LNCaP clone FGC (cell line): Measurements from ENCODE around the gene GNG8.

Experiments used
- DNase-seq: peaks from one replicate; pipeline ENCODE4 v3.0.0-alpha.2; 2011; ENCODE audit warnings: low read depth
- H3K4me3 ChIP-seq: 2 replicates; pipeline ENCODE4 v1.5.1; 2011; ENCODE audit warnings: mild to moderate bottlenecking, low read depth, low read length, control low read depth
- TF ChIP-seq, protein P1 (sequence below): IDR thresholded peaks from 2 replicates; pipeline ENCODE4 v1.5.1; 2012; ENCODE audit warnings: mild to moderate bottlenecking; ENCODE audit not compliant: control insufficient read depth, insufficient read depth; ENCODE audit errors: extremely low read depth

Gene GNG8

DNA sequence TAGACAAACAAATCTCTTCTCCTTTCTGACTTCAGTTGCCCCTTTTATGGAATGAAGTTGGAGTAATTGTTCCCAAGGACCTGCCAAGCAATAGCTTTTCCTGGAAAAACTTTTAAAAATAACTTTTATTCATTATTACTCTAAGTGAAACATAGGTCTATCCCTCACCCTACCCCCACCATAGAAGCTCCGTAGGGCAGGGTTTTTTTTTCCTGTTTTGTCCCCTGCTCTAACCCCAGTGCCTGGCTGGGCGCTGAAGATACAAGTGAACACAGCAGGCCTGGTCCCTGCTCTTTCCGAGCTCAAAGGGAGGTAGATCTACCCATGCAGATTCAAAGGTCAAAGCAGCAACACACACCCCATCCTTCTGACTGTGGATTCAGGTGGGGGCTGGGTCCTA lies 8.7 kb upstream of the GNG8 start:
- DNase-seq = no peak
- TF ChIP-seq, protein P1, sequence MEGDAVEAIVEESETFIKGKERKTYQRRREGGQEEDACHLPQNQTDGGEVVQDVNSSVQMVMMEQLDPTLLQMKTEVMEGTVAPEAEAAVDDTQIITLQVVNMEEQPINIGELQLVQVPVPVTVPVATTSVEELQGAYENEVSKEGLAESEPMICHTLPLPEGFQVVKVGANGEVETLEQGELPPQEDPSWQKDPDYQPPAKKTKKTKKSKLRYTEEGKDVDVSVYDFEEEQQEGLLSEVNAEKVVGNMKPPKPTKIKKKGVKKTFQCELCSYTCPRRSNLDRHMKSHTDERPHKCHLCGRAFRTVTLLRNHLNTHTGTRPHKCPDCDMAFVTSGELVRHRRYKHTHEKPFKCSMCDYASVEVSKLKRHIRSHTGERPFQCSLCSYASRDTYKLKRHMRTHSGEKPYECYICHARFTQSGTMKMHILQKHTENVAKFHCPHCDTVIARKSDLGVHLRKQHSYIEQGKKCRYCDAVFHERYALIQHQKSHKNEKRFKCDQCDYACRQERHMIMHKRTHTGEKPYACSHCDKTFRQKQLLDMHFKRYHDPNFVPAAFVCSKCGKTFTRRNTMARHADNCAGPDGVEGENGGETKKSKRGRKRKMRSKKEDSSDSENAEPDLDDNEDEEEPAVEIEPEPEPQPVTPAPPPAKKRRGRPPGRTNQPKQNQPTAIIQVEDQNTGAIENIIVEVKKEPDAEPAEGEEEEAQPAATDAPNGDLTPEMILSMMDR = no peak
- no peak overlapping the region for H3K4me3 ChIP-seq

DNA sequence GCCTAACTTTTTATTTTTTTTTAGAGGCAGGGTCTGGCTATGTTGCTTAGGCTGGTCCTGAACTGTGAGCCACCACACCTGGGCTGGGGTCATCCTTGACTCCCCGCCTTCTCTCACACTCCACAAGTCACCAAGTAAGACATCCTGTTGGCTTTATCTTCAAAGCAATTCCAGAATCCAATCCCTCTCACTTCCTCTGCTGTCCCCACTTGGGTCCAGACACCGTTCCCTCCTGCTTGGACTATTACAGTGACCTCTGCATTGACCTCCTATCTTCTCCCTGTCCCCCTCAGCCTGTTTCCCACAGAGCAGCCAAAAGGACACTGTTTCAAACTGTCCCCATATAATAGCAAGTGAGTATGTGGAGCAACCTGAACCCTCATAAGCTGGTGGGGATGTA lies 4.7 kb upstream of the GNG8 start:
- no peak for DNase-seq
- TF ChIP-seq, protein P1 = no peak
- no peak overlapping the region for H3K4me3 ChIP-seq

- no peak for DNase-seq
- H3K4me3 ChIP-seq = peak overlapping the region; percentile 34
- TF ChIP-seq, protein P1 = no peak
Measured at GRCh38 chr19:46639358-46640182, 3.6 kb upstream of the GNG8 start.

- DNase-seq = no peak
- no peak overlapping the region for H3K4me3 ChIP-seq
- TF ChIP-seq, protein P1 = no peak
Measured at GRCh38 chr19:46637224-46637623, 1.2 kb upstream of the GNG8 start.

GRCh38 chr19:46634656-46635218 lies 1.3 kb downstream of the GNG8 start:
- DNase-seq = no peak
- TF ChIP-seq, protein P1 = no peak
- no peak overlapping the region for H3K4me3 ChIP-seq

DNA sequence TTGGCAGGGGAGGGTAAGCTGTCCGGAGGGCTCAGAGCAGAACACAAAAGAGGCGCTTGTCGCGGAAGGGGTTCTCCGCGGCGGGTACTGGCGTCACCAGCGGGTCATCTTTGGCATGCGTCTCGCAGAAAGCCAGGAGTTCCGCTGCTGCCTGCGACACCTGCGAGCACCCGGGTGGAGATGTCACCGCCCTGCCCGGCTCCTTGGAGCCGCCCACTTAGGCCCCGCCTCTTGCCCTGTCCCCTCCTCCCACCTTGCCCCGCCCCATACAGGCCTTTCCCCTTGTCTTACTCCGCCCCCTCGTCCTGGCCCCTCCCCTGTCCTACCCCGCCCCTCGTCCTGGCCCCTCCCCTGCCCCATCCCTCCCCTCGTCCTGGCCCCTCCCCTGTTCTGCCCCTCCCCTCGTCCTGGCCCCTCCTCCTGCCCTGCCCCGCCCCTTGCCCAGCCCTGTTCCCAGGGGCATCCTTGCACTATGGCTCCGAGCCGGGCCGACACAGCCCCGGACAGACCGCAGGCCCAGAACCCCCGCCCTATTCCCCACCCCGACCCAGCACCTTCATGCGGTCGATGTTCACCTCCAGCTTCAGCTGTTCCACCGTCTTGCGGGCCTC lies 1.9 kb downstream of the GNG8 start:
- H3K4me3 ChIP-seq = peak overlapping the region; percentile 45
- TF ChIP-seq, protein P1 = no peak
- peak; percentile 61 for DNase-seq
